Measurements from ENCODE around the gene TAF11L10. TPM values are rescaled to one million over a fixed set of nuclear protein-coding genes. Genes with fewer than 3 reads are reported as not detected.
"Not testable (repeated sequence)": the region's sequence is repeated elsewhere in the genome, so short reads cannot be mapped to it uniquely, and the experiment has no call there.

Gene TAF11L10
- not detected for total RNA-seq
- long read RNA-seq, result 0 reads

GRCh38 chr5:17597728-17598127 lies at the start of gene TAF11L10:
TSS of gene TAF11L10 (minus strand) at chr5:17597828.
- DNase-seq (ENCODE audit: low spot score); intact Hi-C loops (cut with DNase I): not testable (repeated sequence)

GRCh38 chr5:17634160-17634559 lies 36.5 kb upstream of the TAF11L10 start, which contains the start of gene TAF11L14:
TSS of gene TAF11L14 (plus strand) at chr5:17634460.
- intact Hi-C loops (cut with DNase I), result no loop called here
- no peak for DNase-seq (ENCODE audit: low spot score)

- DNase-seq (ENCODE audit: low spot score); intact Hi-C loops (cut with DNase I): not testable (repeated sequence)
Measured at GRCh38 chr5:17631788-17632187, 34.2 kb upstream of the TAF11L10 start, which contains the start of gene TAF11L13. TSS of gene TAF11L13 (plus strand) at chr5:17632088.

GRCh38 chr5:17625686-17626085 lies 28.1 kb upstream of the TAF11L10 start:
- intact Hi-C loops (cut with DNase I), result no loop called here
- DNase-seq (ENCODE audit: low spot score), result no peak

GRCh38 chr5:17620627-17621026 lies 23.0 kb upstream of the TAF11L10 start:
- intact Hi-C loops (cut with DNase I), result no loop called here
- DNase-seq (ENCODE audit: low spot score), result no peak

- intact Hi-C loops (cut with DNase I), result no loop called here
Measured at GRCh38 chr5:17619354-17619753, 21.7 kb upstream of the TAF11L10 start.

GRCh38 chr5:17614872-17615605 lies 17.4 kb upstream of the TAF11L10 start:
- no peak for DNase-seq (ENCODE audit: low spot score)
- intact Hi-C loops (cut with DNase I), result no loop called here

More at GRCh38 chr5:17619354-17619753, 21.7 kb upstream of the TAF11L10 start:
- DNase-seq (ENCODE audit: low spot score), result no peak

GRCh38 chr5:17610092-17610491 lies 12.5 kb upstream of the TAF11L10 start, which contains the start of gene TAF11L12:
TSS of gene TAF11L12 (plus strand) at chr5:17610392.
- intact Hi-C loops (cut with DNase I); DNase-seq (ENCODE audit: low spot score): not testable (repeated sequence)

- intact Hi-C loops (cut with DNase I); DNase-seq (ENCODE audit: low spot score): not testable (repeated sequence)
Measured at GRCh38 chr5:17607461-17607860, 9.8 kb upstream of the TAF11L10 start.

- intact Hi-C loops (cut with DNase I), result no loop called here
- DNase-seq (ENCODE audit: low spot score), result no peak
Measured at GRCh38 chr5:17604951-17605350, 7.3 kb upstream of the TAF11L10 start.

GRCh38 chr5:17603880-17604279 lies 6.3 kb upstream of the TAF11L10 start, which contains the start of gene TAF11L11:
TSS of gene TAF11L11 (plus strand) at chr5:17604183.
- intact Hi-C loops (cut with DNase I); DNase-seq (ENCODE audit: low spot score): not testable (repeated sequence)

- intact Hi-C loops (cut with DNase I); DNase-seq (ENCODE audit: low spot score): not testable (repeated sequence)
Measured at GRCh38 chr5:17594255-17594654, 3.4 kb downstream of the TAF11L10 start, which contains the start of gene TAF11L9. TSS of gene TAF11L9 (minus strand) at chr5:17594394.

GRCh38 chr5:17590860-17591259 lies 6.8 kb downstream of the TAF11L10 start, which contains the start of gene TAF11L8:
TSS of gene TAF11L8 (minus strand) at chr5:17590960.
- intact Hi-C loops (cut with DNase I); DNase-seq (ENCODE audit: low spot score): not testable (repeated sequence)

- DNase-seq (ENCODE audit: low spot score); intact Hi-C loops (cut with DNase I): not testable (repeated sequence)
Measured at GRCh38 chr5:17585658-17586057, 12.0 kb downstream of the TAF11L10 start, which contains the start of gene TAF11L7. TSS of gene TAF11L7 (minus strand) at chr5:17585758.

Other genes with a start within 250 kb of the TAF11L10 start
- not detected for gene TAF11L2, start 99.6 kb downstream of the TAF11L10 start, total RNA-seq
- not detected for gene TAF11L3, start 79.5 kb downstream of the TAF11L10 start, total RNA-seq
- gene TAF11L4, start 76.0 kb downstream of the TAF11L10 start, total RNA-seq, result not detected
- gene TAF11L5, start 72.6 kb downstream of the TAF11L10 start, total RNA-seq, result not detected
- not detected for gene TAF11L6, start 69.2 kb downstream of the TAF11L10 start, total RNA-seq
- not detected for gene TAF11L7, start 12.1 kb downstream of the TAF11L10 start, total RNA-seq
- gene TAF11L8, start 6.9 kb downstream of the TAF11L10 start, total RNA-seq, result not detected
- gene TAF11L9, start 3.4 kb downstream of the TAF11L10 start, total RNA-seq, result not detected
- gene TAF11L11, start 6.4 kb upstream of the TAF11L10 start, total RNA-seq, result not detected
- gene TAF11L12, start 12.6 kb upstream of the TAF11L10 start, total RNA-seq, result not detected
- gene TAF11L13, start 34.3 kb upstream of the TAF11L10 start, total RNA-seq, result not detected
- gene TAF11L14, start 36.6 kb upstream of the TAF11L10 start, total RNA-seq, result not detected

Data from cardiac septum (tissue), 1 donor.